ENCODE measurements around the gene PCDHB7.
"Not testable (repeated sequence)": the region's sequence is repeated elsewhere in the genome, so short reads cannot be mapped to it uniquely, and the experiment has no call there.

The PCDHB7 gene

DNA sequence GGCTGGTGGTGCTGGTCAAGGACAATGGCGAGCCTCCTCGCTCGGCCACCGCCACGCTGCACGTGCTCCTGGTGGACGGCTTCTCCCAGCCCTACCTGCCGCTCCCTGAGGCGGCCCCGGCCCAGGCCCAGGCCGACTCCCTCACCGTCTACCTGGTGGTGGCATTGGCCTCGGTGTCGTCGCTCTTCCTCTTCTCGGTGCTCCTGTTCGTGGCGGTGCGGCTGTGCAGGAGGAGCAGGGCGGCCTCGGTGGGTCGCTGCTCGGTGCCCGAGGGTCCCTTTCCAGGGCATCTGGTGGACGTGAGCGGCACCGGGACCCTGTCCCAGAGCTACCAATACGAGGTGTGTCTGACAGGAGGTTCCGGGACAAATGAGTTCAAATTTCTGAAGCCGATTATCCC lies 53.0 kb downstream of the PCDHB7 start:
- DNase-seq = not testable (repeated sequence)

All from activated CD4-positive, alpha-beta T cell treated with anti-CD3 and anti-CD28 coated beads, Interleukin-2, amount 50 U/mL, for 48 hours (primary cell).